Fibroblast of skin of left biceps (primary cell): ENCODE results near the gene EVC.
"Not testable (repeated sequence)": the region's sequence is repeated elsewhere in the genome, so short reads cannot be mapped to it uniquely, and the experiment has no call there.

Experiments
- DNase-seq, 2 experiments: peaks; one replicate each; pipeline ENCODE4 v3.0.0-alpha.2; 2013; ENCODE audit warnings: low read depth in 2 of 2

Gene EVC

GRCh38 chr4:5708449-5709206 is 2.4 kb upstream of the EVC start, which contains the start of gene EVC2:
TSS of gene EVC2 (minus strand) at chr4:5708559. CDS start at chr4:5708513, 46 bp downstream.
- peak in 1 of 2 experiments; percentile 18 for DNase-seq

DNA sequence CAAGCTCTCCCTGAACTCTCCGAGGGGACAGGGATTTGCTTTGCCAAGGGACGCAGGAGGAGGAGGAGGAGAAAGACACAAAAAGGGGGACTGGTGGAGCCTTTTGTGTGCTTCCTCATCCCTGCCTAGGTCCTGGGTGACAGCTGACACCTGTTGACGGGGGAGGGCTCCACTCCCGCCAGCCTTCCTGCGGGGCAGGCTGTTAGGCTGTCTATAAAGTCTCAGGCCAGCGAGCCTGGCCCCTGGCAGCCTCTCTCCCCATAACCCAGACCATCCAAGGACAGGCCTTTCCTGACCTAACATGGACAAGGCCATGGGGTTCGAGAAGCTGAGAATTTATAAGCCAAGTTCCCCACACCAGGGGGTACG is 1.8 kb upstream of the EVC start:
- DNase-seq: no peak

GRCh38 chr4:5710065-5710960 is 688 bp upstream of the EVC start:
- DNase-seq: peak in 1 of 2 experiments; percentile 25

GRCh38 chr4:5711479-5712184 is 631 bp downstream of the EVC start:
- no peak for DNase-seq

- peak in 1 of 2 experiments; percentile 51 for DNase-seq
These were observed 1.5 kb downstream of the EVC start for GRCh38 chr4:5712517-5712916.

GRCh38 chr4:5712931-5713330 is 1.9 kb downstream of the EVC start:
- no peak for DNase-seq

DNA sequence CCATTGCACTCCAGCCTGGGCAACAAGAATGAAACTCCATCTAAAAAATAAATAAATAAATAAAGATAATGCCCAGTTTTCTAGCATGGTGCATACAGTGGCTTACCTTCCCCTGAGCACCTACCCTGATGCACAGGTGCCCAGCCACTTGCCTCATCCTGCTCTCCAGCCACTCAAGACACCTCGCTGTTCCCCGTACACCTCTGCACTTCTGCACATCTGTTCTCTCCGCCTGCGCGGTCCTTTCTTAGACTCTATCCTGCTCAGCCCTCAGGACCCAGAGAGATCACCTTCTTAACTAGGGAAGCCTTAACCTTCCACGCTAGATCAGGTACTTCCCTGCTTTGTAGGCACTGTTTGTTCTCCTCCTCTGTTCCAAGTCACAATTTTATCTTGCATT is 2.9 kb downstream of the EVC start:
- no peak for DNase-seq

GRCh38 chr4:5715357-5715756 is 4.4 kb downstream of the EVC start:
- no peak for DNase-seq

DNA sequence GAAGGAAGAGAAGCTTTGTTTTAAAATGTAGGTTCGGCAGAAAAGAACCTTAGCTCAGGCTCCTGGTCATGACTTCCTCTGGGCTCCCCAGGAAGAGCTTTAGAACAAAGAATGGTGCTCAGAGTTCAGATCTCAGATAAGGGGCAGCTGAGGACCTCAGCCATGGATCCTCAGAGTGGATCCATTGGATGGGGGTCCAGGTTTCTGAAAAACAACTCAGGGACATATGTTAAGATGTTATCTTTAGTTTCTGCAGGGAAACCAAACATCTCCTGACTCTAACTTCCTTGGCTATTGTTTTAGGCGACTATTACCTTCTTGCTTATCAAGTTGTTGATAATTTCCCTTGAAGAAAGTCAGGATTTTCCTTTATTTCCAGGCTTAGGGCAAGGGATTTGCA is 5.4 kb downstream of the EVC start:
- DNase-seq: no peak

DNA sequence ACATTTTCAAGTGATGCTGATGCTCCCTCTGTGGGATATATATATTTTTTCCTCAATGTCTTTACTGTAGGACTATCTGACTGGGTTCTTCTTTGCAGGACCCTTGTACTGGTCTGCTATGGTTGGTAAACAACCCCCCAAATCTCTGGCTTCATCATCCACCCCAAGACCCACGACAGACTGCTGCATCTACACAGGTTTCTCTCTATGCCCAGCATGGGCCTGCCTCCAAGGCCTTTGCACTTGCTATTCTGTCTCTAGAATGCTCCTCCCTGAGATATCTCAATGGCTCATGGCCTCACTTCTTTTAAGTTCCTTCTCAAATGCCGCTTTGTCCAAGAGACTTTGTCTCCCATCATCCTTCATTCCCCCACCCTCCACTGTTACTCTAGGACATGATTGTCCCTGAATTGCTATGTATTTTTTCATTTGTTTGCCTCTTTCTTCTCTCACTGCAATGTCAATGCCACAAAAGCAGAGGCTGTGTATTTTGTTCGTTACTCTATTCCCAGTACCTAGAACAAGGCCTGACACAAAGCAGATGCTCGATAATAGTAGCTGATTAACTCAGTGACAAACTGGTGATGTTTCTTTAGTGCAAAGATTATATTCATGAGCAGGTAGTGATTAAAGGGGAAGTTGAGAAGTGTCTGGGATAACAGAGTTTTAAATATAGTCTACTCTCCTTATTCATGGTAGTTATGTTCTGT is 6.6 kb downstream of the EVC start:
- no peak for DNase-seq

DNA sequence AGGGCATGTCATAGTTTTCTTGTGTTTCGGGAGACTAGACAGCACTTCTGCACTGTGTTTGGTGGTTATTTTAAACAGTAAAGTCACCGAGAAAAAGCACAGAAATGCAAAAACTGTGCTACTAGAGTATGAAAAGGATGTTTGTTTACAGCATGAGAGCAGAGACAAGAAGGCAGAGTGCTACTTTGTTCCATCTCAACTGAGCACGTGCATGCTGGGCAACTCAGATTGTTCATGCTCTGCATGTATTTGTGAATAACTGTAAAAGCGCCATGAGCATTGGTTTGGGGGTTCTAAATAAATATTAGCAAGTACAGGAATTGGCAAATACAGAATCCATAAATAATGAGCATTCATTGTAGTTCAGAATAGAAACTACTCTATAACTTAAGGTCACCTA is 7.4 kb downstream of the EVC start:
- DNase-seq: no peak

DNA sequence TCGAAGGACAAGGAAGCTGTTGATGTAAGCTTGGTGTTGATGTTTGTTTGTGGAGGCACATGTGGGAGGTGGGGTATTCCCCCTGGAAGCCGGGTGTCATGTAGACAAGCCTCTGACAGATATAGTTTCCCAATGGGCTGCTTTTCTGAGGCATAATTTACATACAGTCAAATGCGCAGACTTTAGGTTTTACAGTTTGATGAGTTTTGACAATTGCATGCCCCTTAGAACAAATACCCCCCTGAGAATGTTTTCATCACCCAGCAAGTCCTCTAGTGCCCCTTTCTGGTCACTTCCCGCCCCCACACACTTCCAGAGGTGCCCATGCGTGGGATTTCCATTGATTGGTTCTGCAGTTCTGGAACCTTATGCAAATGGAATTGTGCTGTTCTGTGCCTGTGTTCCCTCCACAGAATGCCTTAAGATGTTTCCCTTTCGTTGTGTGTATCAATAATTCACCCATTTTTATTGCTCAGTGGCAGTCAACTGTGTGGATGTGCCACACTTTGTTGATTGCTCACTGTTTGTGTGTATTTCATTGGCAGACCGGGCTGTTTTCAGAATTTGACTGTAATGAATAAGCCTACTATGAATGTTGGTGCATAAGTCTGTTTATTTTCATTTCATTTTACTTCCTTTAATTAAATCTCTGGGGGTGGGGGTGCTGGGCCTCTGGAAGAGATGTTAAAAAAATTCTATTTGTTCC is 8.5 kb downstream of the EVC start:
- DNase-seq: no peak

GRCh38 chr4:5720157-5720850 is 9.3 kb downstream of the EVC start:
- DNase-seq: no peak

- no peak for DNase-seq
These were observed 10.0 kb downstream of the EVC start for GRCh38 chr4:5720980-5721379.

GRCh38 chr4:5721923-5722322 is 10.9 kb downstream of the EVC start:
- no peak for DNase-seq

GRCh38 chr4:5722328-5722727 is 11.3 kb downstream of the EVC start:
- no peak for DNase-seq

DNA sequence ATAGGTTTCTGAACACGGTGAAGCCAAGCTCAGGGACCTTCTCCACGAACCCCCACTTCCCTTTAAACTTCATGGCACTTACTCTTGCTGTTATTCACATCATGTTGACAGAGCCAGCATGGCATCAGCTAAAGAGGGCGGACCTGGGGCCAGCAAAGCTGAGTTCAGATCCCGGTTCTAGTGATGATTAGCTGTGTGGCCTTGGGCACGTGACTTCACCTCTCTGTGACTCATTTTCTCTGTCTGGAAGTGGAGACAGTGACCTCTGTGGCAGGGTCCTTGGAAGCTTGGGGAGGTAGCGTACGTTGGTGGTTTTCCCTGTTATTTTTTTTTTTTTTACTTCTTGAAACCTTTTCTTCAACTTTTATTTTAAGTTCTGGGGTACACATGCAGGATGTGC is 13.4 kb downstream of the EVC start:
- no peak for DNase-seq

DNA sequence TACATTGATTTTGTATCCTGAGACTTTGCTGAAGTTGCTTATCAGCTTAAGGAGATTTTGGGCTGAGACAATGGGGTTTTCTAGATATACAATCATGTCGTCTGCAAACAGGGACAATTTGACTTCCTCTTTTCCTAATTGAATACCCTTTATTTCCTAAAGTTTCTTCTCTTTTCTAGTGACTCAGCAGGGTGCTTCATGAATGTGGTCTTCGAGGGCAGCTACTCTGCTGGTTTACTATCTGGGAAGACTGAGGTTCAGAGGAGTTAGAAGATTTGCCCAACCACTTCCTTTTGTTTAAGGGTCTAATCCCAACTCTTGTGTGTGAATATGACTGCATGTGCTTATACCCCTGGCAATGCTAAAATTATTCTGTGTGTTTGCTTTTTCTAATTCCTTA is 17.4 kb downstream of the EVC start:
- DNase-seq: not testable (repeated sequence)

- no peak for DNase-seq
These were observed 19.4 kb downstream of the EVC start for GRCh38 chr4:5730436-5730835.
